ENCODE measurements around the gene PEX1. TPM values are rescaled to one million over a fixed set of nuclear protein-coding genes. Genes with fewer than 3 reads are reported as not detected.

The PEX1 gene
- total and polyA plus RNA-seq, 2 donors (not counting 1 experiment from before 2014, with no cell fraction given) = 11.3 to 23.0 TPM

GRCh38 chr7:92460109-92460508 lies 68.2 kb downstream of the PEX1 start:
- H3K27me3 ChIP-seq (ENCODE audit: control insufficient read depth, insufficient read depth, low read length) = no peaks in the 10 kb centered on the region
- H2AFZ ChIP-seq (ENCODE audit: low read length) = no peak overlapping the region
- no peak for DNase-seq (ENCODE audit: low read depth in 2 of 2)
- H3K27ac ChIP-seq (ENCODE audit: insufficient read depth, low read length) = no peak overlapping the region
- H3K9ac ChIP-seq (ENCODE audit: insufficient read depth, low read length) = no peak overlapping the region
- peaks cover 2% of the 10 kb centered on the region for H3K36me3 ChIP-seq (ENCODE audit: control insufficient read depth, insufficient read depth, low read length)
- no peak overlapping the region for H3K4me3 ChIP-seq (replicated peaks in 1 of 4; ENCODE audit: control extremely low read depth in 1 of 4, insufficient read depth in 1 of 4, low read depth in 3 of 4, low read length in 4 of 4)
- no peaks in the 10 kb centered on the region for H3K9me3 ChIP-seq (ENCODE audit: control insufficient read depth, insufficient read depth, low read depth, low read length)
- no peaks in the 10 kb centered on the region for H3K4me1 ChIP-seq (ENCODE audit: control insufficient read depth, extremely low read depth, insufficient read depth, low read length)
- H3K79me2 ChIP-seq (ENCODE audit: control insufficient read depth, insufficient read depth, low read length) = no peaks in the 10 kb centered on the region
- TF ChIP-seq EZH2 (IDR thresholded peaks at IDR 0.05; ENCODE audit: low read length, missing control alignments) = no peak
- TF ChIP-seq, protein P1, sequence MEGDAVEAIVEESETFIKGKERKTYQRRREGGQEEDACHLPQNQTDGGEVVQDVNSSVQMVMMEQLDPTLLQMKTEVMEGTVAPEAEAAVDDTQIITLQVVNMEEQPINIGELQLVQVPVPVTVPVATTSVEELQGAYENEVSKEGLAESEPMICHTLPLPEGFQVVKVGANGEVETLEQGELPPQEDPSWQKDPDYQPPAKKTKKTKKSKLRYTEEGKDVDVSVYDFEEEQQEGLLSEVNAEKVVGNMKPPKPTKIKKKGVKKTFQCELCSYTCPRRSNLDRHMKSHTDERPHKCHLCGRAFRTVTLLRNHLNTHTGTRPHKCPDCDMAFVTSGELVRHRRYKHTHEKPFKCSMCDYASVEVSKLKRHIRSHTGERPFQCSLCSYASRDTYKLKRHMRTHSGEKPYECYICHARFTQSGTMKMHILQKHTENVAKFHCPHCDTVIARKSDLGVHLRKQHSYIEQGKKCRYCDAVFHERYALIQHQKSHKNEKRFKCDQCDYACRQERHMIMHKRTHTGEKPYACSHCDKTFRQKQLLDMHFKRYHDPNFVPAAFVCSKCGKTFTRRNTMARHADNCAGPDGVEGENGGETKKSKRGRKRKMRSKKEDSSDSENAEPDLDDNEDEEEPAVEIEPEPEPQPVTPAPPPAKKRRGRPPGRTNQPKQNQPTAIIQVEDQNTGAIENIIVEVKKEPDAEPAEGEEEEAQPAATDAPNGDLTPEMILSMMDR (conservative IDR thresholded peaks at IDR 0.05 in 1 of 2, IDR thresholded peaks at IDR 0.05 in 1 of 2; ENCODE audit: low read depth in 1 of 2, low read length in 2 of 2) = no peak
- no peak overlapping the region for H3K4me2 ChIP-seq (ENCODE audit: extremely low read depth, insufficient read depth, low read length)
- H4K20me1 ChIP-seq (ENCODE audit: control insufficient read depth, extremely low read depth, insufficient read depth, low read length) = no peaks in the 10 kb centered on the region

DNA sequence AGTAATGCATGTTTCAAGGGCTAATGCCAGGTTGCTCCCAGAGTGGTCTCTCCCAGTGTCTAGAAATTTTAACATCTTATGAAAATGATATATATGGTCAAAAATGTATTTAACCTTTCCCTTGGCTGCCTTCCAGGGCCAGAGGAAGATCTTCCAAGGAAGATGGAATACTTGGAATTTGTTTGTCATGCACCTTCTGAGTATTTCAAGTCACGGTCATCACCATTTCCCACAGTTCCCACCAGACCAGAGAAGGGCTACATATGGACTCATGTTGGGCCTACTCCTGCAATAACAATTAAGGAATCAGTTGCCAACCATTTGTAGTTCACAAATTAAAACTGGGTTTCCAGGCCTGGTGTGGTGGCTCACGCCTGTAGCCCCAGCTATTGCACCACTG lies 72.1 kb downstream of the PEX1 start:
- H3K4me3 ChIP-seq (replicated peaks in 1 of 4; ENCODE audit: control extremely low read depth in 1 of 4, insufficient read depth in 1 of 4, low read depth in 3 of 4, low read length in 4 of 4) = no peak overlapping the region
- H3K9me3 ChIP-seq (ENCODE audit: control insufficient read depth, insufficient read depth, low read depth, low read length) = no peaks in the 10 kb centered on the region
- H3K4me1 ChIP-seq (ENCODE audit: control insufficient read depth, extremely low read depth, insufficient read depth, low read length) = no peaks in the 10 kb centered on the region
- H3K79me2 ChIP-seq (ENCODE audit: control insufficient read depth, insufficient read depth, low read length) = no peaks in the 10 kb centered on the region
- no peak overlapping the region for H3K4me2 ChIP-seq (ENCODE audit: extremely low read depth, insufficient read depth, low read length)
- no peak overlapping the region for H3K9ac ChIP-seq (ENCODE audit: insufficient read depth, low read length)
- peak in 1 of 2 donors; percentile 33 for DNase-seq (ENCODE audit: low read depth in 2 of 2)
- no peak for TF ChIP-seq EZH2 (IDR thresholded peaks at IDR 0.05; ENCODE audit: low read length, missing control alignments)
- TF ChIP-seq, protein P1 (conservative IDR thresholded peaks at IDR 0.05 in 1 of 2, IDR thresholded peaks at IDR 0.05 in 1 of 2; ENCODE audit: low read depth in 1 of 2, low read length in 2 of 2) = no peak
- no peak overlapping the region for H2AFZ ChIP-seq (ENCODE audit: low read length)
- H3K36me3 ChIP-seq (ENCODE audit: control insufficient read depth, insufficient read depth, low read length) = peaks cover 10% of the 10 kb centered on the region
- no peaks in the 10 kb centered on the region for H3K27me3 ChIP-seq (ENCODE audit: control insufficient read depth, insufficient read depth, low read length)
- no peak overlapping the region for H3K27ac ChIP-seq (ENCODE audit: insufficient read depth, low read length)
- no peaks in the 10 kb centered on the region for H4K20me1 ChIP-seq (ENCODE audit: control insufficient read depth, extremely low read depth, insufficient read depth, low read length)

GRCh38 chr7:92451645-92452044 lies 76.7 kb downstream of the PEX1 start:
- Histone ChIP-seq H3K36me3 (ENCODE audit: control insufficient read depth, insufficient read depth, low read length) (peaks cover 13% of the 10 kb centered on the region), H3K27me3 (ENCODE audit: control insufficient read depth, insufficient read depth, low read length) (no peaks in the 10 kb centered on the region), H3K4me2 (ENCODE audit: extremely low read depth, insufficient read depth, low read length) (no peak overlapping the region), H3K27ac (ENCODE audit: insufficient read depth, low read length) (no peak overlapping the region), H3K9me3 (ENCODE audit: control insufficient read depth, insufficient read depth, low read depth, low read length) (no peaks in the 10 kb centered on the region), H2AFZ (ENCODE audit: low read length) (no peak overlapping the region), H3K79me2 (ENCODE audit: control insufficient read depth, insufficient read depth, low read length) (peaks cover 11% of the 10 kb centered on the region), H4K20me1 (ENCODE audit: control insufficient read depth, extremely low read depth, insufficient read depth, low read length) (no peaks in the 10 kb centered on the region), H3K9ac (ENCODE audit: insufficient read depth, low read length) (no peak overlapping the region), H3K4me3 (replicated peaks in 1 of 4; ENCODE audit: control extremely low read depth in 1 of 4, insufficient read depth in 1 of 4, low read depth in 3 of 4, low read length in 4 of 4) (no peak overlapping the region), H3K4me1 (ENCODE audit: control insufficient read depth, extremely low read depth, insufficient read depth, low read length) (peaks cover 2% of the 10 kb centered on the region)
- TF ChIP-seq, protein P1 (conservative IDR thresholded peaks at IDR 0.05 in 1 of 2, IDR thresholded peaks at IDR 0.05 in 1 of 2; ENCODE audit: low read depth in 1 of 2, low read length in 2 of 2) = no peak
- TF ChIP-seq EZH2 (IDR thresholded peaks at IDR 0.05; ENCODE audit: low read length, missing control alignments) = no peak
- DNase-seq (ENCODE audit: low read depth in 2 of 2) = no peak

Data from fibroblast of lung (primary cell).